Lower lobe of right lung (tissue), 2 donors: ENCODE results near the gene PTPRM. TPM values are rescaled to one million over a fixed set of nuclear protein-coding genes. Genes with fewer than 3 reads are reported as not detected.

Experiments used
- ATAC-seq, 2 donors: fragments of 200-7000 bp; cut with Tn5 transposase; one replicate each; pipeline ENCODE4 v1.9.1; 2020 to 2022; ENCODE audit warnings: mild to moderate bottlenecking in 2 of 2, moderate library complexity in 2 of 2
- DNase-seq: peaks from one replicate; pipeline ENCODE4 v3.0.0-alpha.2; 2020
- H3K27ac ChIP-seq: fragments of 200-600 bp; one replicate; pipeline ENCODE4 v1.8.0; 2022
- H3K27me3 ChIP-seq: fragments of 200-600 bp; one replicate; pipeline ENCODE4 v1.8.0; 2022; ENCODE audit warnings: low read depth
- H3K36me3 ChIP-seq: fragments of 200-600 bp; one replicate; pipeline ENCODE4 v1.8.0; 2022; ENCODE audit warnings: mild to moderate bottlenecking
- H3K4me1 ChIP-seq: fragments of 200-600 bp; one replicate; pipeline ENCODE4 v1.8.0; 2022
- H3K4me3 ChIP-seq: fragments of 200-600 bp; one replicate; pipeline ENCODE4 v1.8.0; 2022; ENCODE audit warnings: mild to moderate bottlenecking
- H3K9me3 ChIP-seq: fragments of 200-600 bp; one replicate; pipeline ENCODE4 v1.8.0; 2022
- CTCF ChIP-seq: fragments of 200-600 bp; IDR thresholded peaks from one replicate; pipeline ENCODE4 v1.8.0; 2022; ENCODE audit warnings: antibody characterized with exemption, mild to moderate bottlenecking
- intact Hi-C: fragments of 100-400 bp; cut with DNase I; formaldehyde crosslinking; loops from one replicate; pipeline ENCODE4 v1.11.0; 2022
- total RNA-seq: library from RNA; stranded (reverse); fragmentation: NEBNext Ultra II Directional; extraction: Animal tissue kit (Norgen Biotek cat#: 25700); gene quantifications from one replicate; pipeline ENCODE4 v1.2.1, GENCODE V29; 2021
- donor health status: DM: no; HTN: yes; CAD: no; lungs with severe emphysema.

PTPRM gene
- total RNA-seq, 1 donor from 2014 or later: 85.2 TPM

GRCh38 chr18:8319798-8320489, 752.8 kb downstream of the PTPRM start:
- no peaks in the 10 kb centered on the region for H3K9me3 ChIP-seq
- H3K4me3 ChIP-seq: no peak overlapping the region
- no peak for TF ChIP-seq CTCF
- no peak overlapping the region for H3K27ac ChIP-seq
- peaks cover 10% of the 10 kb centered on the region for H3K36me3 ChIP-seq
- H3K4me1 ChIP-seq: no peaks in the 10 kb centered on the region
- H3K27me3 ChIP-seq: no peaks in the 10 kb centered on the region
- intact Hi-C loops: no loop called here
- DNase-seq (no peak), ATAC-seq (no peak)

DNA sequence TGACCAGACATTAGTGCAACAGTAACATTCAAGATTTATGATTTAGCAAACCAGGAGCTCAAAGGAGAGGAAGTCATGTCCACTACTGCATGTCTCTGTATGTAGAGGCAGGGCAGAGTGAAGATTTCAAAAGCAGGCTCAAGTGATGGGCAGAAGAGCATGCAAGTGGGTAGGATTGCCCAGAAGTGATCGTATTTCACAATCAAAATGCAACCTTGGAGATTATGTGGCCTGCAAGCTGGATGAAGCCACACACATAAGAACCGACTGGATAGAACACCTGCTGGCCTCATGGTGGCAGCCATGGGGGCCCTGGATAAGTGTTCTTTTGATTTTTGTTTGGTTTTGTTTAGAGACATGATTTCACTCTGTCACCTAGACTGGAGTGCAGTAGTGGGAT, 755.4 kb downstream of the PTPRM start:
- no peaks in the 10 kb centered on the region for H3K9me3 ChIP-seq
- ATAC-seq (no peak), DNase-seq (no peak)
- H3K36me3 ChIP-seq: no peaks in the 10 kb centered on the region
- H3K4me1 ChIP-seq: no peaks in the 10 kb centered on the region
- no peaks in the 10 kb centered on the region for H3K27me3 ChIP-seq
- no peak overlapping the region for H3K4me3 ChIP-seq
- intact Hi-C loops: no loop called here
- no peak overlapping the region for H3K27ac ChIP-seq
- no peak for TF ChIP-seq CTCF

- no peaks in the 10 kb centered on the region for H3K4me1 ChIP-seq
- H3K4me3 ChIP-seq: no peak overlapping the region
- H3K36me3 ChIP-seq: no peaks in the 10 kb centered on the region
- no peak for TF ChIP-seq CTCF
- no peaks in the 10 kb centered on the region for H3K27me3 ChIP-seq
- no peak overlapping the region for H3K27ac ChIP-seq
- H3K9me3 ChIP-seq: no peaks in the 10 kb centered on the region
- no peak for DNase-seq
- no peak for ATAC-seq
- intact Hi-C loops: no loop called here
Measured at GRCh38 chr18:8324343-8325065, 757.4 kb downstream of the PTPRM start.

- Histone ChIP-seq H3K27ac (no peak overlapping the region), H3K36me3 (no peaks in the 10 kb centered on the region), H3K9me3 (no peaks in the 10 kb centered on the region), H3K4me3 (no peak overlapping the region), H3K27me3 (no peaks in the 10 kb centered on the region), H3K4me1 (no peaks in the 10 kb centered on the region)
- intact Hi-C loops: no loop called here
- TF ChIP-seq CTCF: no peak
- DNase-seq (no peak), ATAC-seq (no peak)
Measured at GRCh38 chr18:8326763-8327394, 759.8 kb downstream of the PTPRM start.

GRCh38 chr18:8328126-8328525, 761.0 kb downstream of the PTPRM start:
- TF ChIP-seq CTCF: no peak
- H3K27ac ChIP-seq: no peak overlapping the region

More at GRCh38 chr18:8328126-8328525, 761.0 kb downstream of the PTPRM start:
- H3K4me1 ChIP-seq: no peaks in the 10 kb centered on the region
- DNase-seq (no peak), ATAC-seq (no peak)
- no peak overlapping the region for H3K4me3 ChIP-seq
- no peaks in the 10 kb centered on the region for H3K27me3 ChIP-seq
- no peaks in the 10 kb centered on the region for H3K36me3 ChIP-seq
- no peaks in the 10 kb centered on the region for H3K9me3 ChIP-seq
- intact Hi-C loops: no loop called here
